ENCODE measurements around the gene IGSF21.

GRCh38 chr1:18158714-18159113 is 51.1 kb downstream of the IGSF21 start:
- no peak for TF ChIP-seq GATA2 (IDR thresholded peaks at IDR 0.05; ENCODE audit: low read depth, low read length)
- no peak for TF ChIP-seq GATA3 (IDR thresholded peaks at IDR 0.05; ENCODE audit: low read depth, low read length)

All from SH-SY5Y (cell line).